Glomerular visceral epithelial cell (primary cell): Measurements from ENCODE around the gene NCR2.

Source experiments
- DNase-seq: peaks from one replicate; pipeline ENCODE4 v3.0.0-alpha.2; 2016; ENCODE audit errors: extremely low spot score

The NCR2 gene

GRCh38 chr6:41331401-41332150 lies 3.8 kb upstream of the NCR2 start:
- no peak for DNase-seq

- DNase-seq = no peak
These were observed 3.2 kb upstream of the NCR2 start for GRCh38 chr6:41332241-41332640.

- no peak for DNase-seq
These were observed 2.3 kb upstream of the NCR2 start for GRCh38 chr6:41332842-41333736.

GRCh38 chr6:41334482-41335040 lies 847 bp upstream of the NCR2 start:
- no peak for DNase-seq

- no peak for DNase-seq
These were observed 535 bp downstream of the NCR2 start for GRCh38 chr6:41335943-41336342.

DNA sequence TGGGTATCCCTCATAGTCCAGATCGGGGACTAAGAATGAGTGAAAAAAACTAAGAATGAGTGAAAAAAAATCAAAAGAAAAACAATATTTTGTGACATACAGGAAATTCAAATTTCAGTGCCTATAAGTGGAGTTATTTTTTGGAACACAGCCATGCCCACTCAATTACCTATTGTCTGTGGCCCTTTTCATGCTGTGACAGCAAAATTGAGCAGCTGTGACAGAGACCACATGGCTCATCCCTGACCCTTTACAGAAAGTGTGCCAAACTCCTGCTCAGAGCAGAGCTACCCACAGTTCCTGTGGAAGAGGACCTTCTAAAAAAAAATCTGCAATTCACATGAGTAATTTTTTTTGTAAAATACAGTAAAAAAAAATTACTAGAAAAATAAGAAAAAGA lies 1.4 kb downstream of the NCR2 start:
- DNase-seq = no peak

GRCh38 chr6:41337709-41338108 lies 2.3 kb downstream of the NCR2 start:
- no peak for DNase-seq

- DNase-seq = no peak
These were observed 3.3 kb downstream of the NCR2 start for GRCh38 chr6:41338659-41339058.

- no peak for DNase-seq
These were observed 6.2 kb downstream of the NCR2 start for GRCh38 chr6:41341580-41341979.

GRCh38 chr6:41342241-41342640 lies 6.8 kb downstream of the NCR2 start:
- no peak for DNase-seq

GRCh38 chr6:41343641-41344187 lies 8.3 kb downstream of the NCR2 start:
- DNase-seq = no peak

DNA sequence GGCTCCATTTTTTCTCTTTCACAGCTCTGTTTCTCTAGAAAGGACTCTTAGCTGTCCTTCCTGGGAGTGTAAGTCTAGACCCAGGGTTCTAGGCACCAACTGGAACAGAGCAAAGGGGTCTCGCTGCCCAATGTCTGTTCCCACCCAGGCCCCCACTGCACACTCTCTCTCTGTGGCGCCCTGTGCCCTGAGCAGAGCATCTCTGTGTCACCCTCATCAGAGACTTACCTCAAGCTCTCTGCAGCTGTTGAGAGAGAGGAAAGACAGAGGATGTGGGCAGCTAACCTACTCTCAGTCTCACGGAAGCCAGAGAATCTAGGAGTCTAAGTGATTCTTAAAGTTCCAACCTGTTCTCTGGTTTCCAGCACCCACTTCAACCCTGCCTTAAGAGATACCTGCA lies 9.5 kb downstream of the NCR2 start:
- DNase-seq = no peak

GRCh38 chr6:41345901-41346300 lies 10.5 kb downstream of the NCR2 start:
- no peak for DNase-seq

DNA sequence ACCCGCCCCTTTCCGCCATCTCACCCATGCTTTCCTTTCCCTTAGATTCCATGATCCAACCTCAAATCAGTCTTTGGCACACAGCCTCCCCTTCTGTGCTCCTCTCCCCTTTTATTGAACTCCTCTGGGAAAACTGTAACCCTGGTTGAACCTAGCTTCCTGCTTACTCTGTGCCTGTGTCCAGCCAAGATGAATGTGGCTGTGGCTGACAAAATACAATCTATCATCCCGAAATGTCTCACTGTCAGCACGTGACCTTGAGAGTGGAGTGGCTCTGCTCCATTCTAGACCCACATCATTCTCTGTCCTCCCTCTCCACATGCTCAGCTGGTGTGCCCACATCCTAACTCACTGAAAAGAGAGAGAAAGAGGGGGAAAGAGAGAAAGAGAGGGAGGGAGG lies 11.0 kb downstream of the NCR2 start:
- DNase-seq = no peak

DNA sequence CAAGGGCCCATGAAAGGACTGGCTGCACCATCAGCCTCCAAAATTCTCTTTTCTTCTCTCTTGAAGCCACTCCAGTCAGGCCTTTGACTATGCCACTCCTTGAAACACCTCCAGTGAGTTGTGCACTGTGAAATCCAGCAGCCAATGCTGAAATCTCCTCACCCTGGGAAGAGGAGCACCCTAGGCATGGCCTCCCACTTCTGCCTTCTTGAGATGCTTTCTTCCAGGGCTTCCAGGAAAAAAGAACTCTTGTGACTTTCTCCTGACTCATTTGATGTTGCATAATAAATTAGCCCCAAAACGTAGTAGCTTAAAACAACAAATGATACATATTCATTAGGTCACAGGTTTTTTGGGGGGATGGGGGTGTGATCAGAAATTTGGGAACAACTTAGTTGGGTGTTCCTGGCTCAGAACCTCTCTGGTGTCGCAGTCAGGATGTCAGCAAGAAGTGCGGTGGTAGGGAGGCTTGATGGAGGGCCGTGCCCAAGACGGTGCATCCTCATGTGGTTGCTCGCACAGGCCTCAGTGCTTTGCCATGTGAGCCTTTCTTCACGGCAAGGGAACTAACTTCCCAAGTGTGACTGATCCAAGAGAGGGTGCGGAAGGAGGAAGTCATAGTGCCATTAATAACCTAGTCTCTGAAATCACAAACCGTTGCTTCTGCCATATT lies 12.1 kb downstream of the NCR2 start:
- DNase-seq = no peak

DNA sequence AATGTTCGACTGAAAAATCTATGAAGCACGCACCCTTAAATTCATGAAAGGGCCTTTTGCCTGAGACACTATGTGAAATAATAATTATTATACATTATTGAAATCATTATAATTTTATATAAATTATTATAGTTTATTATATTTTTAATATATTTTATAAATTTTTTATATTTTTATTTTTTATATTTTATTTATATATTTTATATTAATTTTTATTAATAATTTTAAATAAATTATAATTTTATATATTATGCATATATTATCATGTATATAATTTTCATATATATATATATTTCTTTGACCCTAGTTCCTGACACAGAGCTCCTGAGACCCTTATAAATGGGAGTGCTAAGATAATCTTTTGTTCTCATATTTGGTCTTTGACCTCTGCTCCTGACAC lies 13.5 kb downstream of the NCR2 start:
- no peak for DNase-seq

GRCh38 chr6:41352396-41352795 lies 17.0 kb downstream of the NCR2 start:
- no peak for DNase-seq

DNA sequence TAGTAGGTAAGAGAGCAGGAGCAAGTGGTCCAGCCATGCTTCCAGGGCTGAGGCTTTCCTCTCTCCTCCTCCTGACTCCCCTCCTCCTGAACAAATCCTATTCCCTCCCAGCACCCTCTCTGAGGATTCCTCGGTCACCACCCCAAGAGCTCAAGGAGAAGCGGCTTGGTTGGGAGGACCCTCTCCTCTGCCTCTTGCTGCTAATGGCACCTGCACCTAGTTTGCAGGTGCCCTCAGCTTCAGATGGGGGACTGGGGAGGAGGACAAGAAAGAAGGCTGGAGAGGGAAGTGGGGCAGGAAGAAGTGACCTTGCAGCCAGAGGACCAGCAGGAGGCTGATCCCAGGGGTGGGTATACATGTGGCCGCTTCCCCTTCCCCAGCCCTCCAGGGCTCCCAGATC lies 17.5 kb downstream of the NCR2 start:
- DNase-seq = no peak

- no peak for DNase-seq
These were observed 17.9 kb downstream of the NCR2 start for GRCh38 chr6:41353333-41353732.

DNA sequence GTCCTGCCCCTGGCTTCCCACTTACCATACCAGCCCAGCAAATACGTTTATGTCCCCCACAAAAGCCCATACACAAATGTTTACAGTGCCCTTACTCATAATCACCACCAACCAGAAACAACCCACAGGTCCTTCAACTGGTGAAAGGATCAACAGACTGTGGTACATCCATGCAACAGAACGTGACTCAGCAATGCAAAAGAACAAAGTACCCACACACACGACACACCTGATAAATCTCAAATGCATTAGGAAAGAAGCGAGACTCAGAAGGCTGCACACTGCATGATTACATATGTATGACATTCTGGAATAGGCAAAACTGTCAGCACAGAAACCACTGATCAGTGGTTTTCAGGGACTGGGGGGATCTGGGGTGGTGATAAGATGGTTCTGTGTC lies 20.5 kb downstream of the NCR2 start:
- no peak for DNase-seq

DNA sequence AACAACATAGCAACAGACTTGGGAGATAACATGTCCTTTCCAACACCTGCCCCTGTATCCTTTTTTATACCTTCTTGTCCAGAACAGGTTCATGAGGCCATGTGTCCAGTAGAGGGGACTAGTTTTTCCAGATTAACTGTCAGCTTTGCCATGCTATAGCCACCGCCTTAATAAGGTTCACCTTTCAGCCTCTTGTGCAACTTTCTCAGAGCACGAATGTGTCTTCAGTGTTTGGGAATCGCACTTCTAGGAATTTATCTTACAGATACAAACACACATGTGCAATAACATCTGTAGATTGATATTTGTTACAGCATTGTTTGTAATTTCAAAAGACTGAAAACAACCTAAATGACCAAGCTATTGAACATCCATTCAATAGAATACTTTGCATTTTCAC lies 21.4 kb downstream of the NCR2 start:
- DNase-seq = no peak

DNA sequence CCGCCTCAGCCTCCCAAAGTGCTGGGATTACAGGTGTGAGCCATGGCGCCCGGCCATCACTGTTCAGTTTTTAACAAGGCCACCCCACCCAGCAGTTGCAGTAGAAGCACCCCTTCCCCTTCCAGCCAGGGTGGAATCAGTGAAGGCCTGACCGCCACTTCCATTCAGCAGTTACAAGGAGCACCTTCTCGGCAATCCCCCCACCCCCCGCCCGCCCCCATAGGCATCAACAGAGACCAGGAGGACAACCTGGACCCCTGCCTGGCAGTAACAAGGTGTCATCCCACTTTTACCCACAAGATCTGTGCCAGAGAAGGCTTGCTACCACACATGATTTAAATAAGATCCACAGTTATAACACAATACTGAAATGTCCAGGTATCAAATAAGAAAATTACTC lies 23.1 kb downstream of the NCR2 start:
- no peak for DNase-seq
